Measurements from ENCODE around the gene SLC43A3. TPM values are rescaled to one million over a fixed set of nuclear protein-coding genes. Genes with fewer than 3 reads are reported as not detected.

SLC43A3 gene
- total and polyA plus RNA-seq, 2 experiments from 2014 or later = 19.3 to 20.7 TPM

GRCh38 chr11:57444362-57445121 is 17.6 kb upstream of the SLC43A3 start:
- H3K36me3 ChIP-seq (replicated peaks; ENCODE audit: insufficient read depth, low read depth) = no peaks in the 10 kb centered on the region
- H3K27ac ChIP-seq = peak overlapping the region; percentile 66
- H3K79me2 ChIP-seq = no peaks in the 10 kb centered on the region
- H4K20me1 ChIP-seq (ENCODE audit: insufficient read depth, poor library complexity, severe bottlenecking) = no peaks in the 10 kb centered on the region
- no peak overlapping the region for H3K4me3 ChIP-seq
- DNase-seq (ENCODE audit: low spot score) = no peak
- H2AFZ ChIP-seq = no peak overlapping the region
- H3K4me2 ChIP-seq = no peak overlapping the region
- no peaks in the 10 kb centered on the region for H3K9me3 ChIP-seq (ENCODE audit: low read depth)
- 79% methylated on average over 9 of the region's 9 CpGs for WGBS (ENCODE audit: low lambda C conversion rate, missing lambda C conversion rate)
- peaks cover 4% of the 10 kb centered on the region for H3K4me1 ChIP-seq (ENCODE audit: insufficient read depth)
- H3K27me3 ChIP-seq = no peaks in the 10 kb centered on the region
- no peak for TF ChIP-seq EZH2 (IDR thresholded peaks at IDR 0.05; ENCODE audit: borderline replicate concordance)
- TF ChIP-seq CTCF (IDR thresholded peaks at IDR 0.05; ENCODE audit: poor library complexity) = no peak
- TF ChIP-seq EZH2phosphoT487 (IDR thresholded peaks at IDR 0.05; ENCODE audit: low read depth, severe bottlenecking, unreplicated experiment) = no peak
- H3K9me2 ChIP-seq (replicated peaks; ENCODE audit: insufficient read depth) = no peaks in the 10 kb centered on the region

- H3K9me2 ChIP-seq (replicated peaks; ENCODE audit: insufficient read depth) = no peaks in the 10 kb centered on the region
- no peaks in the 10 kb centered on the region for H3K36me3 ChIP-seq (replicated peaks; ENCODE audit: insufficient read depth, low read depth)
- no peak overlapping the region for H3K4me3 ChIP-seq
- no peak overlapping the region for H2AFZ ChIP-seq
- no peaks in the 10 kb centered on the region for H3K79me2 ChIP-seq
- no peak overlapping the region for H3K4me2 ChIP-seq
- WGBS (ENCODE audit: low lambda C conversion rate, missing lambda C conversion rate) = 67% methylated on average over 4 of the region's 4 CpGs
- TF ChIP-seq EZH2phosphoT487 (IDR thresholded peaks at IDR 0.05; ENCODE audit: low read depth, severe bottlenecking, unreplicated experiment) (no peak), CTCF (IDR thresholded peaks at IDR 0.05; ENCODE audit: poor library complexity) (no peak), EZH2 (IDR thresholded peaks at IDR 0.05; ENCODE audit: borderline replicate concordance) (no peak)
- no peaks in the 10 kb centered on the region for H4K20me1 ChIP-seq (ENCODE audit: insufficient read depth, poor library complexity, severe bottlenecking)
- no peaks in the 10 kb centered on the region for H3K9me3 ChIP-seq (ENCODE audit: low read depth)
- H3K27ac ChIP-seq = peak overlapping the region; percentile 51
- H3K4me1 ChIP-seq (ENCODE audit: insufficient read depth) = peaks cover 4% of the 10 kb centered on the region
- no peaks in the 10 kb centered on the region for H3K27me3 ChIP-seq
- no peak for DNase-seq (ENCODE audit: low spot score)
Observed at GRCh38 chr11:57440744-57441414, 14.0 kb upstream of the SLC43A3 start.

GRCh38 chr11:57439786-57440185 is 12.9 kb upstream of the SLC43A3 start:
- Histone ChIP-seq H3K4me1 (ENCODE audit: insufficient read depth) (peaks cover 9% of the 10 kb centered on the region), H3K36me3 (replicated peaks; ENCODE audit: insufficient read depth, low read depth) (no peaks in the 10 kb centered on the region), H3K79me2 (no peaks in the 10 kb centered on the region), H3K4me3 (no peak overlapping the region), H2AFZ (no peak overlapping the region), H3K9me3 (ENCODE audit: low read depth) (no peaks in the 10 kb centered on the region), H4K20me1 (ENCODE audit: insufficient read depth, poor library complexity, severe bottlenecking) (no peaks in the 10 kb centered on the region), H3K4me2 (no peak overlapping the region), H3K27me3 (no peaks in the 10 kb centered on the region), H3K9me2 (replicated peaks; ENCODE audit: insufficient read depth) (no peaks in the 10 kb centered on the region), H3K27ac (no peak overlapping the region)
- no peak for DNase-seq (ENCODE audit: low spot score)
- WGBS (ENCODE audit: low lambda C conversion rate, missing lambda C conversion rate) = 77% methylated on average over 6 of the region's 6 CpGs
- no peak for TF ChIP-seq EZH2phosphoT487 (IDR thresholded peaks at IDR 0.05; ENCODE audit: low read depth, severe bottlenecking, unreplicated experiment)
- TF ChIP-seq CTCF (IDR thresholded peaks at IDR 0.05; ENCODE audit: poor library complexity) = no peak
- no peak for TF ChIP-seq EZH2 (IDR thresholded peaks at IDR 0.05; ENCODE audit: borderline replicate concordance)

Measured in hepatocyte (in vitro differentiated cells).